ENCODE measurements around the gene INAVA.
A peak's percentile ranks its signal among the peaks of the same experiment; 100 is the strongest.

INAVA gene

GRCh38 chr1:200887036-200887435 lies 7.7 kb upstream of the INAVA start:
- Histone ChIP-seq H3K4me3 (ENCODE audit: low read depth in 1 of 2, low read length in 2 of 2) (no peak overlapping the region), H2AFZ (ENCODE audit: low read depth, low read length) (no peak overlapping the region), H3K9ac (ENCODE audit: low read depth, low read length) (no peak overlapping the region), H3K79me2 (ENCODE audit: insufficient read depth, low read length) (no peaks in the 10 kb centered on the region), H4K20me1 (ENCODE audit: insufficient read depth, low read length) (no peaks in the 10 kb centered on the region), H3K4me2 (ENCODE audit: insufficient read depth, low read length) (no peak overlapping the region), H3K4me1 (ENCODE audit: insufficient read depth, low read length) (peaks cover 35% of the 10 kb centered on the region), H3K36me3 (ENCODE audit: insufficient read depth, low read length) (no peaks in the 10 kb centered on the region), H3K27me3 (ENCODE audit: insufficient read depth, low read length, poor library complexity) (no peaks in the 10 kb centered on the region), H3K27ac (ENCODE audit: low read length) (no peak overlapping the region; the same call in 1 of the 2 replicates), H3K9me3 (ENCODE audit: insufficient read depth, low read length, severe bottlenecking) (no peaks in the 10 kb centered on the region)
- DNase-seq (no peak), ATAC-seq (ENCODE audit: insufficient read depth, low read depth) (no peak)
- TF ChIP-seq, protein P1, sequence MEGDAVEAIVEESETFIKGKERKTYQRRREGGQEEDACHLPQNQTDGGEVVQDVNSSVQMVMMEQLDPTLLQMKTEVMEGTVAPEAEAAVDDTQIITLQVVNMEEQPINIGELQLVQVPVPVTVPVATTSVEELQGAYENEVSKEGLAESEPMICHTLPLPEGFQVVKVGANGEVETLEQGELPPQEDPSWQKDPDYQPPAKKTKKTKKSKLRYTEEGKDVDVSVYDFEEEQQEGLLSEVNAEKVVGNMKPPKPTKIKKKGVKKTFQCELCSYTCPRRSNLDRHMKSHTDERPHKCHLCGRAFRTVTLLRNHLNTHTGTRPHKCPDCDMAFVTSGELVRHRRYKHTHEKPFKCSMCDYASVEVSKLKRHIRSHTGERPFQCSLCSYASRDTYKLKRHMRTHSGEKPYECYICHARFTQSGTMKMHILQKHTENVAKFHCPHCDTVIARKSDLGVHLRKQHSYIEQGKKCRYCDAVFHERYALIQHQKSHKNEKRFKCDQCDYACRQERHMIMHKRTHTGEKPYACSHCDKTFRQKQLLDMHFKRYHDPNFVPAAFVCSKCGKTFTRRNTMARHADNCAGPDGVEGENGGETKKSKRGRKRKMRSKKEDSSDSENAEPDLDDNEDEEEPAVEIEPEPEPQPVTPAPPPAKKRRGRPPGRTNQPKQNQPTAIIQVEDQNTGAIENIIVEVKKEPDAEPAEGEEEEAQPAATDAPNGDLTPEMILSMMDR (IDR thresholded peaks at IDR 0.05; ENCODE audit: borderline replicate concordance, extremely low read depth, low read length, poor library complexity, severe bottlenecking), result no peak
- no peak for TF ChIP-seq EZH2 (IDR thresholded peaks at IDR 0.05; ENCODE audit: borderline replicate concordance, low read depth, low read length, severe bottlenecking)

- peaks cover 35% of the 10 kb centered on the region for H3K4me1 ChIP-seq (ENCODE audit: insufficient read depth, low read length)
- peak overlapping the region; percentile 38 for H3K9ac ChIP-seq (ENCODE audit: low read depth, low read length)
- H2AFZ ChIP-seq (ENCODE audit: low read depth, low read length), result 0 out of 2 replicates have a peak overlapping the region, but pooled peaks have one; percentile 30
- peak overlapping the region; percentile 49; the same call in 1 of the 2 replicates for H3K4me2 ChIP-seq (ENCODE audit: insufficient read depth, low read length)
- H3K27ac ChIP-seq (ENCODE audit: low read length), result peak overlapping the region; percentile 68
- no peaks in the 10 kb centered on the region for H3K27me3 ChIP-seq (ENCODE audit: insufficient read depth, low read length, poor library complexity)
- DNase-seq, result peak; percentile 16
- ATAC-seq (ENCODE audit: insufficient read depth, low read depth), result peak; percentile 5; the same call in 2 of the 3 replicates
- no peaks in the 10 kb centered on the region for H3K79me2 ChIP-seq (ENCODE audit: insufficient read depth, low read length)
- TF ChIP-seq, protein P1 (IDR thresholded peaks at IDR 0.05; ENCODE audit: borderline replicate concordance, extremely low read depth, low read length, poor library complexity, severe bottlenecking), result no peak
- TF ChIP-seq EZH2 (IDR thresholded peaks at IDR 0.05; ENCODE audit: borderline replicate concordance, low read depth, low read length, severe bottlenecking), result no peak
- H4K20me1 ChIP-seq (ENCODE audit: insufficient read depth, low read length), result no peaks in the 10 kb centered on the region
- no peaks in the 10 kb centered on the region for H3K36me3 ChIP-seq (ENCODE audit: insufficient read depth, low read length)
- no peaks in the 10 kb centered on the region for H3K9me3 ChIP-seq (ENCODE audit: insufficient read depth, low read length, severe bottlenecking)
- H3K4me3 ChIP-seq (ENCODE audit: low read depth in 1 of 2, low read length in 2 of 2), result no peak overlapping the region
Observed at GRCh38 chr1:200887772-200888348, 6.8 kb upstream of the INAVA start.

DNA sequence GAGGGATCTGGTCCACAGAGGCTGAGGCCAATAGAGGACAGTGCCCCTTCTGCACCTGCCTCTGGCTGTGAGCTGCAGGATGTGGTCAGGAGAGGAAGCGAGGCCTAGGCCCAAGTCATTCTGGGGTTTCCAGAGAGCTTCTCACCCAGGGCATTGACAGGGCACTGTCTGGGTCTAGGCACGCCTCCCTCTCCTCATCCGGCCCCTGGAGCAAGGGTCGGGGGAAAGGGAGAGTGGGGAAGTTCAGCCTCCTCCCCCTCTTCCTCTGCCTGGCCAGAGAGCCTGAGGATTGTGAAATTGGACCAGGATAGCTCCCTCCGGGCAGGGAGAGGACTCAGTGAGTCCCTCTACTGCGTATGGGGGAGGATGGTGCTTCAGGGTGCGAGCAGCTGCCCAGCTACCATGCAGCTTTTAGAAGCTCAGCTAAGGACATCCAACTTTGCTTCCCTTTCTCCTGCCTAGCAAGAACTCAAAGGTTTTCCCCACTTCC lies 6.3 kb upstream of the INAVA start:
- ATAC-seq (ENCODE audit: insufficient read depth, low read depth), result peak; percentile 98
- H3K4me2 ChIP-seq (ENCODE audit: insufficient read depth, low read length), result peak overlapping the region; percentile 49; the same call in 1 of the 2 replicates
- H3K4me1 ChIP-seq (ENCODE audit: insufficient read depth, low read length), result peaks cover 35% of the 10 kb centered on the region
- peak overlapping the region; percentile 68 for H3K27ac ChIP-seq (ENCODE audit: low read length)
- no peak overlapping the region for H3K4me3 ChIP-seq (ENCODE audit: low read depth in 1 of 2, low read length in 2 of 2)
- peak overlapping the region; percentile 29; the same call in 1 of the 2 replicates for H3K9ac ChIP-seq (ENCODE audit: low read depth, low read length)
- H3K36me3 ChIP-seq (ENCODE audit: insufficient read depth, low read length), result no peaks in the 10 kb centered on the region
- peak overlapping the region; percentile 30; the same call in 1 of the 2 replicates for H2AFZ ChIP-seq (ENCODE audit: low read depth, low read length)
- H3K9me3 ChIP-seq (ENCODE audit: insufficient read depth, low read length, severe bottlenecking), result no peaks in the 10 kb centered on the region
- no peaks in the 10 kb centered on the region for H3K79me2 ChIP-seq (ENCODE audit: insufficient read depth, low read length)
- no peaks in the 10 kb centered on the region for H3K27me3 ChIP-seq (ENCODE audit: insufficient read depth, low read length, poor library complexity)
- peak; percentile 91 for DNase-seq
- no peaks in the 10 kb centered on the region for H4K20me1 ChIP-seq (ENCODE audit: insufficient read depth, low read length)
- no peak for TF ChIP-seq EZH2 (IDR thresholded peaks at IDR 0.05; ENCODE audit: borderline replicate concordance, low read depth, low read length, severe bottlenecking)

GRCh38 chr1:200889571-200889970 lies 5.1 kb upstream of the INAVA start:
- no peak for TF ChIP-seq EZH2 (IDR thresholded peaks at IDR 0.05; ENCODE audit: borderline replicate concordance, low read depth, low read length, severe bottlenecking)
- TF ChIP-seq, protein P1 (IDR thresholded peaks at IDR 0.05; ENCODE audit: borderline replicate concordance, extremely low read depth, low read length, poor library complexity, severe bottlenecking), result no peak
- no peaks in the 10 kb centered on the region for H3K27me3 ChIP-seq (ENCODE audit: insufficient read depth, low read length, poor library complexity)
- ATAC-seq (ENCODE audit: insufficient read depth, low read depth), result no peak

More at GRCh38 chr1:200889571-200889970, 5.1 kb upstream of the INAVA start:
- Histone ChIP-seq H3K4me1 (ENCODE audit: insufficient read depth, low read length) (peaks cover 35% of the 10 kb centered on the region), H3K9me3 (ENCODE audit: insufficient read depth, low read length, severe bottlenecking) (no peaks in the 10 kb centered on the region), H2AFZ (ENCODE audit: low read depth, low read length) (no peak overlapping the region), H3K36me3 (ENCODE audit: insufficient read depth, low read length) (no peaks in the 10 kb centered on the region), H3K27ac (ENCODE audit: low read length) (no peak overlapping the region), H3K4me3 (ENCODE audit: low read depth in 1 of 2, low read length in 2 of 2) (no peak overlapping the region), H3K79me2 (ENCODE audit: insufficient read depth, low read length) (no peaks in the 10 kb centered on the region), H3K4me2 (ENCODE audit: insufficient read depth, low read length) (no peak overlapping the region), H4K20me1 (ENCODE audit: insufficient read depth, low read length) (no peaks in the 10 kb centered on the region), H3K9ac (ENCODE audit: low read depth, low read length) (no peak overlapping the region)
- DNase-seq, result no peak

Measured in DND-41 (cell line).